Peyer's patch (tissue), 4 donors: ENCODE measurements around the gene LEPROT. TPM values are rescaled to one million over a fixed set of nuclear protein-coding genes. Genes with fewer than 3 reads are reported as not detected.

Source experiments
- DNase-seq, 3 donors: peaks; one replicate each; pipeline ENCODE4 v3.0.0-alpha.2; 2017 to 2019
- H3K27ac ChIP-seq, 4 donors: fragments of 200-600 bp; sonication (generic); one replicate each; pipeline ENCODE4 v1.5.1; 2016 to 2019
- H3K27me3 ChIP-seq, 2 donors: fragments of 200-600 bp; sonication (generic); one replicate each; pipeline ENCODE4 v1.5.1; 2019
- H3K36me3 ChIP-seq, 3 donors: fragments of 200-600 bp; sonication (generic); one replicate each; pipeline ENCODE4 v1.5.1; 2016 to 2019
- H3K4me1 ChIP-seq, 4 donors: fragments of 200-600 bp; sonication (generic); one replicate each; pipeline ENCODE4 v1.5.1; 2016 to 2019
- H3K4me3 ChIP-seq, 4 donors: fragments of 200-600 bp; sonication (generic); 1 replicate in 3 of 4; 2 replicates in 1 of 4; pipeline ENCODE4 v1.5.1; 2016 to 2019; ENCODE audit warnings: mild to moderate bottlenecking in 1 of 4
- H3K9me3 ChIP-seq, 4 donors: fragments of 200-600 bp; sonication (generic); one replicate each; pipeline ENCODE4 v1.5.1; 2016 to 2019; ENCODE audit warnings: mild to moderate bottlenecking in 1 of 4
- CTCF ChIP-seq, 6 experiments: fragments of 450-650 bp in 4 of 6; fragments of 200-600 bp in 2 of 6; sonication (generic) in 1 of 6; IDR thresholded peaks; one replicate each; pipeline ENCODE4 v1.5.1; 2017 to 2019; ENCODE audit warnings: antibody characterized with exemption in 6 of 6, mild to moderate bottlenecking in 3 of 6, moderate library complexity in 1 of 6
- POLR2A ChIP-seq, 2 donors: fragments of 450-650 bp; IDR thresholded peaks; one replicate each; pipeline ENCODE4 v1.5.1; 2017; ENCODE audit warnings: antibody characterized with exemption in 2 of 2, mild to moderate bottlenecking in 2 of 2, moderate library complexity in 2 of 2
- total RNA-seq, 4 donors: library from RNA; depleted of rRNA; stranded (reverse); fragments of >200 nt; gene quantifications; one replicate each; pipeline ENCODE4 v1.1.0, GENCODE V29; 2016

Gene LEPROT
- total RNA-seq, 4 donors from 2014 or later, result 19.8 to 52.5 (median 40.3) TPM

GRCh38 chr1:65471861-65472332 lies 51.4 kb downstream of the LEPROT start:
- Histone ChIP-seq H3K9me3 (no peaks in the 10 kb centered on the region), H3K4me3 (no peak overlapping the region), H3K27ac (no peak overlapping the region), H3K27me3 (no peaks in the 10 kb centered on the region), H3K36me3 (no peaks in the 10 kb centered on the region), H3K4me1 (peaks cover 0 to 10% (median 0%) of the 10 kb centered on the region in 4 donors)
- no peak for TF ChIP-seq POLR2A (IDR thresholded peaks at IDR 0.05)
- TF ChIP-seq CTCF (IDR thresholded peaks at IDR 0.05), result no peak
- no peak for DNase-seq

GRCh38 chr1:65476327-65476726 lies 55.9 kb downstream of the LEPROT start:
- no peak overlapping the region for H3K4me3 ChIP-seq
- no peaks in the 10 kb centered on the region for H3K27me3 ChIP-seq
- no peak for TF ChIP-seq CTCF (IDR thresholded peaks at IDR 0.05)
- TF ChIP-seq POLR2A (IDR thresholded peaks at IDR 0.05), result no peak
- no peaks in the 10 kb centered on the region for H3K9me3 ChIP-seq
- H3K36me3 ChIP-seq, result no peaks in the 10 kb centered on the region
- H3K27ac ChIP-seq, result no peak overlapping the region
- no peaks in the 10 kb centered on the region for H3K4me1 ChIP-seq
- no peak for DNase-seq

- H3K9me3 ChIP-seq, result no peaks in the 10 kb centered on the region
- H3K27ac ChIP-seq, result no peak overlapping the region
- no peak for TF ChIP-seq POLR2A (IDR thresholded peaks at IDR 0.05)
- no peak for TF ChIP-seq CTCF (IDR thresholded peaks at IDR 0.05)
Observed at GRCh38 chr1:65477414-65478378, 57.2 kb downstream of the LEPROT start.

GRCh38 chr1:65478379-65479026 lies 58.0 kb downstream of the LEPROT start:
- Histone ChIP-seq H3K4me3 (no peak overlapping the region), H3K4me1 (no peaks in the 10 kb centered on the region), H3K9me3 (no peaks in the 10 kb centered on the region), H3K27me3 (no peaks in the 10 kb centered on the region), H3K36me3 (no peaks in the 10 kb centered on the region), H3K27ac (no peak overlapping the region)
- no peak for DNase-seq
- TF ChIP-seq CTCF (IDR thresholded peaks at IDR 0.05) (no peak), POLR2A (IDR thresholded peaks at IDR 0.05) (no peak)

More at GRCh38 chr1:65477414-65478378, 57.2 kb downstream of the LEPROT start:
- DNase-seq, result no peak
- H3K4me3 ChIP-seq, result no peak overlapping the region
- no peaks in the 10 kb centered on the region for H3K27me3 ChIP-seq
- H3K4me1 ChIP-seq, result no peaks in the 10 kb centered on the region
- no peaks in the 10 kb centered on the region for H3K36me3 ChIP-seq

GRCh38 chr1:65479554-65480204 lies 59.2 kb downstream of the LEPROT start:
- Histone ChIP-seq H3K27ac (no peak overlapping the region), H3K27me3 (no peaks in the 10 kb centered on the region), H3K4me1 (no peaks in the 10 kb centered on the region), H3K4me3 (no peak overlapping the region), H3K9me3 (no peaks in the 10 kb centered on the region), H3K36me3 (no peaks in the 10 kb centered on the region)
- no peak for DNase-seq
- TF ChIP-seq CTCF (IDR thresholded peaks at IDR 0.05) (no peak), POLR2A (IDR thresholded peaks at IDR 0.05) (no peak)
